ENCODE results near the gene UNC13A. TPM values are rescaled to one million over a fixed set of nuclear protein-coding genes. Genes with fewer than 3 reads are reported as not detected.

The UNC13A gene
- polyA plus RNA-seq, 1 of the 3 experiments (the other 2 are of a cell fraction): 0.38 TPM

DNA sequence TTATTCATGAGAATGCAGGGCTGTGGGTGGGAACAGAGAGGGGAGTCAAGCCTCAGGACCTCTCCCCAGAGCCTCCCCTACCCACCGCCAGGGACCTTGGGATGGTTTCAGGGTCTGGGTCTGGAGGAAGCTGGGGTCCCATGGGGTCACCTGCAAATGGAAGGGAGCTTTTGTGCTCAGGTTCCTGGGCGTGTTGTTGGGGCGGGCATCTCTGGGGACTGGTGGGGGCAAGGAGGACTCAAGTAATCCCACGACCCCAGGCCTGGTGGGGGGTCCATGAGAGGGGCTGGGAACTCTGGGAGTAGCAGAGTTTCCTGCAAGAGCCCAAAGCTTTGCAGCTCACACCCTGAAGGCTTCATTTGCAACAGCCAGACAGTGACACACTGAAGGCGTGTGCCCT is 60.2 kb downstream of the UNC13A start:
- no peak for DNase-seq
- H3K27ac ChIP-seq (ENCODE audit: low read depth in 2 of 2, low read length in 1 of 2): no peak overlapping the region
- H3K9ac ChIP-seq: no peak overlapping the region
- TF ChIP-seq SMC3 (IDR thresholded peaks at IDR 0.05; ENCODE audit: low read depth, low read length): no peak
- no peak for TF ChIP-seq JUND (IDR thresholded peaks at IDR 0.05)
- no peak for TF ChIP-seq YY1 (IDR thresholded peaks at IDR 0.05; ENCODE audit: low read depth)
- no peak for TF ChIP-seq FOSL2 (IDR thresholded peaks at IDR 0.05; ENCODE audit: borderline replicate concordance, low read depth)
- TF ChIP-seq RCOR1 (IDR thresholded peaks at IDR 0.05; ENCODE audit: low read length): no peak
- CTCF ChIA-PET: no interaction called here
- H3K27me3 ChIP-seq (ENCODE audit: insufficient read depth): no peaks in the 10 kb centered on the region
- no peaks in the 10 kb centered on the region for H4K20me1 ChIP-seq (ENCODE audit: insufficient read depth)
- H3F3A ChIP-seq (replicated peaks; ENCODE audit: insufficient read depth): no peaks in the 10 kb centered on the region
- no peaks in the 10 kb centered on the region for H3K9me2 ChIP-seq
- POLR2A ChIA-PET: interaction anchor here (0.9 kb wide), 1 partner anchor 10 kb away, joined by 3 read pairs; no protein-coding TSS in a partner anchor
- no peak overlapping the region for H2AFZ ChIP-seq (ENCODE audit: low read depth)
- H3K4me3 ChIP-seq (ENCODE audit: low read depth in 2 of 2, low read length in 1 of 2): no peak overlapping the region
- no peaks in the 10 kb centered on the region for H3K9me3 ChIP-seq
- no peaks in the 10 kb centered on the region for H3K36me3 ChIP-seq (replicated peaks in 1 of 2; ENCODE audit: control insufficient read depth in 1 of 2, insufficient read depth in 2 of 2, low read length in 1 of 2)
- WGBS (ENCODE audit: low lambda C conversion rate): 51% methylated on average over 2 of the region's 5 CpGs
- no peaks in the 10 kb centered on the region for H3K79me2 ChIP-seq (ENCODE audit: insufficient read depth)
- no peaks in the 10 kb centered on the region for H3K4me1 ChIP-seq (ENCODE audit: control insufficient read depth in 1 of 2, insufficient read depth in 2 of 2, low read depth in 1 of 2, low read length in 1 of 2)
- H3K4me2 ChIP-seq: no peak overlapping the region

- Histone ChIP-seq H3K27me3 (ENCODE audit: insufficient read depth) (no peaks in the 10 kb centered on the region), H3K9ac (no peak overlapping the region), H3K9me2 (no peaks in the 10 kb centered on the region), H3K9me3 (no peaks in the 10 kb centered on the region), H3K4me3 (ENCODE audit: low read depth in 2 of 2, low read length in 1 of 2) (no peak overlapping the region), H3K36me3 (replicated peaks in 1 of 2; ENCODE audit: control insufficient read depth in 1 of 2, insufficient read depth in 2 of 2, low read length in 1 of 2) (no peaks in the 10 kb centered on the region), H3K27ac (ENCODE audit: low read depth in 2 of 2, low read length in 1 of 2) (no peak overlapping the region), H3K4me1 (ENCODE audit: control insufficient read depth in 1 of 2, insufficient read depth in 2 of 2, low read depth in 1 of 2, low read length in 1 of 2) (no peaks in the 10 kb centered on the region), H4K20me1 (ENCODE audit: insufficient read depth) (no peaks in the 10 kb centered on the region), H3K4me2 (no peak overlapping the region), H2AFZ (ENCODE audit: low read depth) (no peak overlapping the region), H3F3A (replicated peaks; ENCODE audit: insufficient read depth) (no peaks in the 10 kb centered on the region), H3K79me2 (ENCODE audit: insufficient read depth) (no peaks in the 10 kb centered on the region)
- TF ChIP-seq SMC3 (IDR thresholded peaks at IDR 0.05; ENCODE audit: low read depth, low read length): no peak
- TF ChIP-seq, protein P1, sequence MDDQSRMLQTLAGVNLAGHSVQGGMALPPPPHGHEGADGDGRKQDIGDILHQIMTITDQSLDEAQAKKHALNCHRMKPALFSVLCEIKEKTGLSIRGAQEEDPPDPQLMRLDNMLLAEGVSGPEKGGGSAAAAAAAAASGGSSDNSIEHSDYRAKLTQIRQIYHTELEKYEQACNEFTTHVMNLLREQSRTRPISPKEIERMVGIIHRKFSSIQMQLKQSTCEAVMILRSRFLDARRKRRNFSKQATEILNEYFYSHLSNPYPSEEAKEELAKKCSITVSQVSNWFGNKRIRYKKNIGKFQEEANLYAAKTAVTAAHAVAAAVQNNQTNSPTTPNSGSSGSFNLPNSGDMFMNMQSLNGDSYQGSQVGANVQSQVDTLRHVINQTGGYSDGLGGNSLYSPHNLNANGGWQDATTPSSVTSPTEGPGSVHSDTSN (IDR thresholded peaks at IDR 0.05): no peak
- no peak for TF ChIP-seq FOXM1 (IDR thresholded peaks at IDR 0.05; ENCODE audit: low read depth)
- no peak for TF ChIP-seq RCOR1 (IDR thresholded peaks at IDR 0.05; ENCODE audit: low read length)
- no peak for TF ChIP-seq TAF1 (IDR thresholded peaks at IDR 0.05; ENCODE audit: borderline replicate concordance, low read depth, low read length)
- TF ChIP-seq YY1 (IDR thresholded peaks at IDR 0.05; ENCODE audit: low read depth): no peak
- TF ChIP-seq, protein P2, sequence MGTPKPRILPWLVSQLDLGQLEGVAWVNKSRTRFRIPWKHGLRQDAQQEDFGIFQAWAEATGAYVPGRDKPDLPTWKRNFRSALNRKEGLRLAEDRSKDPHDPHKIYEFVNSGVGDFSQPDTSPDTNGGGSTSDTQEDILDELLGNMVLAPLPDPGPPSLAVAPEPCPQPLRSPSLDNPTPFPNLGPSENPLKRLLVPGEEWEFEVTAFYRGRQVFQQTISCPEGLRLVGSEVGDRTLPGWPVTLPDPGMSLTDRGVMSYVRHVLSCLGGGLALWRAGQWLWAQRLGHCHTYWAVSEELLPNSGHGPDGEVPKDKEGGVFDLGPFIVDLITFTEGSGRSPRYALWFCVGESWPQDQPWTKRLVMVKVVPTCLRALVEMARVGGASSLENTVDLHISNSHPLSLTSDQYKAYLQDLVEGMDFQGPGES (IDR thresholded peaks at IDR 0.05; ENCODE audit: low read depth, low read length): no peak
- 76% methylated on average over 3 of the region's 3 CpGs for WGBS (ENCODE audit: low lambda C conversion rate)
- no peak for DNase-seq
- CTCF ChIA-PET: no interaction called here
- POLR2A ChIA-PET: interaction anchor here (0.9 kb wide), 1 partner anchor 11 kb away, joined by 3 read pairs; no protein-coding TSS in a partner anchor
Observed at GRCh38 chr19:17627161-17627560, 61.0 kb downstream of the UNC13A start.

DNA sequence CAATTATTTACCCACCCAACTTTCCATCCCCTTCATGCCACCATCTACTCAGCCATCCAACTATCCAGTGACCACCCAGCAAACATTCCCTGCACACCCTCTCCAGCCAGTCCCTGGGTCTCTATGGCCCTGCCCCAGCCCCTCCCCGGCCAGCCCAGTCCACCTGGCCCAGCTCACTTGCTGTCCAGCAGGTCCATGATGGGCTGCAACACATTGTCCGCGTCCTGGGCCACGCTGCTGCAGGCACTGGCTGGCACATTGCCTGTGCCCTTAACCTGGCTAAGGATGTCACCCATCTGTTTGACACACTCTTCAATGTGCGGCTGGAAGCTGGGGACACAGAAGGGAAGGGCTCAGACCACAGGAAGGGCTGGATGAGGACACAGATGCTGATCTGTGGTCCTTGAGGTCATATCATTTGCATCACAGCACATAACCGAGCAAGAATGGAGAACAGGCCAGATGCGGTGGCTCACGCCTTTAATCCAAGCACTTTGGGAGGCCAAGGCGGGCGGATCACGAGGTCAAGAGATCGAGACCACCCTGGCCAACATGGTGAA is 61.6 kb downstream of the UNC13A start:
- Histone ChIP-seq H3K9me3 (no peaks in the 10 kb centered on the region), H3K27ac (ENCODE audit: low read depth in 2 of 2, low read length in 1 of 2) (no peak overlapping the region), H3K9ac (no peak overlapping the region), H3K79me2 (ENCODE audit: insufficient read depth) (no peaks in the 10 kb centered on the region), H3K4me2 (no peak overlapping the region), H3K36me3 (replicated peaks in 1 of 2; ENCODE audit: control insufficient read depth in 1 of 2, insufficient read depth in 2 of 2, low read length in 1 of 2) (no peaks in the 10 kb centered on the region), H3K27me3 (ENCODE audit: insufficient read depth) (no peaks in the 10 kb centered on the region), H3F3A (replicated peaks; ENCODE audit: insufficient read depth) (no peaks in the 10 kb centered on the region), H4K20me1 (ENCODE audit: insufficient read depth) (no peaks in the 10 kb centered on the region), H3K4me1 (ENCODE audit: control insufficient read depth in 1 of 2, insufficient read depth in 2 of 2, low read depth in 1 of 2, low read length in 1 of 2) (no peaks in the 10 kb centered on the region), H2AFZ (ENCODE audit: low read depth) (no peak overlapping the region), H3K4me3 (ENCODE audit: low read depth in 2 of 2, low read length in 1 of 2) (no peak overlapping the region), H3K9me2 (no peaks in the 10 kb centered on the region)
- 70% methylated on average over 9 of the region's 12 CpGs for WGBS (ENCODE audit: low lambda C conversion rate)
- POLR2A ChIA-PET: no interaction called here
- no peak for DNase-seq
- CTCF ChIA-PET: no interaction called here
- TF ChIP-seq RCOR1 (IDR thresholded peaks at IDR 0.05; ENCODE audit: low read length) (no peak), SIN3A (IDR thresholded peaks at IDR 0.05; ENCODE audit: borderline replicate concordance, low read depth, low read length) (no peak), SMC3 (IDR thresholded peaks at IDR 0.05; ENCODE audit: low read depth, low read length) (no peak), POLR2AphosphoS5 (IDR thresholded peaks at IDR 0.05; ENCODE audit: low read depth, low read length) (no peak), TEAD4 (IDR thresholded peaks at IDR 0.05; ENCODE audit: borderline replicate concordance, insufficient read depth) (no peak), YY1 (IDR thresholded peaks at IDR 0.05; ENCODE audit: low read depth) (no peak), GATA2 (CRISPR knock-in tag; IDR thresholded peaks at IDR 0.05) (no peak), MXI1 (IDR thresholded peaks at IDR 0.05; ENCODE audit: low read depth, low read length) (no peak)
- TF ChIP-seq, protein P3, sequence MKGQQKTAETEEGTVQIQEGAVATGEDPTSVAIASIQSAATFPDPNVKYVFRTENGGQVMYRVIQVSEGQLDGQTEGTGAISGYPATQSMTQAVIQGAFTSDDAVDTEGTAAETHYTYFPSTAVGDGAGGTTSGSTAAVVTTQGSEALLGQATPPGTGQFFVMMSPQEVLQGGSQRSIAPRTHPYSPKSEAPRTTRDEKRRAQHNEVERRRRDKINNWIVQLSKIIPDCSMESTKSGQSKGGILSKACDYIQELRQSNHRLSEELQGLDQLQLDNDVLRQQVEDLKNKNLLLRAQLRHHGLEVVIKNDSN (IDR thresholded peaks at IDR 0.05; ENCODE audit: borderline replicate concordance, low read depth): no peak
- TF ChIP-seq, protein P2 (IDR thresholded peaks at IDR 0.05; ENCODE audit: low read depth, low read length): no peak
